Neural cell (in vitro differentiated cells): ENCODE results near the gene GFM1. TPM values are rescaled to one million over a fixed set of nuclear protein-coding genes. Genes with fewer than 3 reads are reported as not detected.
"Not testable (repeated sequence)": the region's sequence is repeated elsewhere in the genome, so short reads cannot be mapped to it uniquely, and the experiment has no call there.

Experiments used
- H2AFZ ChIP-seq: fragments of 200-600, 300-800 bp; sonication (generic), shearing (Covaris generic); 2 replicates; pipeline ENCODE4 v1.6.0; 2014; ENCODE audit warnings: low read depth, mild to moderate bottlenecking, antibody characterized with exemption, low read length, moderate library complexity
- H3F3A ChIP-seq: fragments of 200-600 bp; shearing (Covaris generic); 2 replicates; pipeline ENCODE4 v1.6.1; 2016; ENCODE audit warnings: mild to moderate bottlenecking, moderate library complexity, mixed read lengths, antibody characterized with exemption, low read length; ENCODE audit not compliant: insufficient read depth, poor library complexity, severe bottlenecking
- H3K27ac ChIP-seq: fragments of 200-600, 300-800 bp; sonication (generic), shearing (Covaris generic); 2 replicates; pipeline ENCODE4 v1.5.1; 2014; ENCODE audit warnings: mild to moderate bottlenecking, low read length, moderate library complexity
- H3K27me3 ChIP-seq: fragments of 300-800, 200-600 bp; sonication (generic), shearing (Covaris generic); 2 replicates; pipeline ENCODE4 v1.6.0; 2014; ENCODE audit warnings: mild to moderate bottlenecking, low read depth, low read length, moderate library complexity; ENCODE audit not compliant: insufficient read depth
- H3K36me3 ChIP-seq: fragments of 300-800, 200-600 bp; sonication (generic), shearing (Covaris generic); 2 replicates; pipeline ENCODE4 v1.5.1; 2014; ENCODE audit warnings: mild to moderate bottlenecking, antibody characterized with exemption, low read length, moderate library complexity; ENCODE audit not compliant: insufficient read depth
- H3K4me2 ChIP-seq: fragments of 300-800, 200-600 bp; sonication (generic), shearing (Covaris generic); 2 replicates; pipeline ENCODE4 v1.6.0; 2014; ENCODE audit warnings: mild to moderate bottlenecking, low read length
- H3K4me3 ChIP-seq: fragments of 300-800, 200-600 bp; sonication (generic), shearing (Covaris generic); 2 replicates; pipeline ENCODE4 v1.5.1; 2014; ENCODE audit warnings: mild to moderate bottlenecking, low read length, moderate library complexity
- H3K79me2 ChIP-seq: fragments of 200-600 bp; shearing (Covaris generic); replicated peaks from 2 replicates; pipeline ENCODE4 v1.6.0; 2014; ENCODE audit warnings: mild to moderate bottlenecking, low read length, moderate library complexity; ENCODE audit not compliant: insufficient read depth
- H3K9ac ChIP-seq: fragments of 300-800, 200-600 bp; sonication (generic), shearing (Covaris generic); 2 replicates; pipeline ENCODE4 v1.6.1; 2016; ENCODE audit warnings: mild to moderate bottlenecking, low read length, mixed read lengths
- H3K9me2 ChIP-seq: fragments of 200-600 bp; shearing (Covaris generic); 2 replicates; pipeline ENCODE4 v1.6.1; 2016; ENCODE audit warnings: mild to moderate bottlenecking, low read length, mixed read lengths; ENCODE audit not compliant: insufficient read depth
- H3K9me3 ChIP-seq: fragments of 200-600, 300-800 bp; sonication (generic), shearing (Covaris generic); 2 replicates; pipeline ENCODE4 v1.6.1; 2016; ENCODE audit warnings: mild to moderate bottlenecking, mixed run types, low read length, moderate library complexity, mixed read lengths
- H4K20me1 ChIP-seq: fragments of 200-600 bp; shearing (Covaris generic); 2 replicates; pipeline ENCODE4 v1.6.1; 2016; ENCODE audit warnings: mild to moderate bottlenecking, mixed run types; ENCODE audit not compliant: insufficient read depth
- CTCF ChIP-seq: fragments of 450-650 bp; IDR thresholded peaks from 2 replicates; pipeline ENCODE4 v1.5.1; 2014; ENCODE audit warnings: antibody characterized with exemption, mild to moderate bottlenecking, moderate library complexity; ENCODE audit not compliant: poor library complexity, severe bottlenecking
- EP300 ChIP-seq: fragments of 450-650 bp; conservative IDR thresholded peaks from 2 replicates; pipeline ENCODE4 v1.6.1; 2014; ENCODE audit warnings: antibody characterized with exemption, mild to moderate bottlenecking, moderate library complexity; ENCODE audit not compliant: poor library complexity, severe bottlenecking
- EZH2 ChIP-seq: fragments of 200-600, 300-800 bp; shearing (Covaris generic), sonication (generic); IDR thresholded peaks from 2 replicates; pipeline ENCODE4 v1.6.1; 2014; ENCODE audit warnings: antibody characterized with exemption, low read length, borderline replicate concordance, mild to moderate bottlenecking; ENCODE audit not compliant: insufficient read depth, poor library complexity, severe bottlenecking
- MXI1 ChIP-seq: fragments of 450-650 bp; conservative IDR thresholded peaks from 2 replicates; pipeline ENCODE4 v1.6.1; 2014; ENCODE audit warnings: antibody characterized with exemption, mild to moderate bottlenecking; ENCODE audit not compliant: poor library complexity, severe bottlenecking
- POLR2AphosphoS5 ChIP-seq: IDR thresholded peaks from 2 replicates; pipeline ENCODE4 v1.6.1; 2012
- RAD21 ChIP-seq: fragments of 450-650 bp; conservative IDR thresholded peaks from 2 replicates; pipeline ENCODE4 v1.6.1; 2014; ENCODE audit warnings: antibody characterized with exemption, mild to moderate bottlenecking, moderate library complexity
- REST ChIP-seq: IDR thresholded peaks from 2 replicates; pipeline ENCODE4 v1.6.1; 2012; ENCODE audit warnings: borderline replicate concordance
- SMC3 ChIP-seq: fragments of 450-650 bp; conservative IDR thresholded peaks from 2 replicates; pipeline ENCODE4 v1.6.1; 2014; ENCODE audit warnings: antibody characterized with exemption, mild to moderate bottlenecking, moderate library complexity; ENCODE audit not compliant: poor library complexity
- TAF1 ChIP-seq: IDR thresholded peaks from 2 replicates; pipeline ENCODE4 v1.6.1; 2012; ENCODE audit warnings: low read depth
- polyA plus RNA-seq: library from polyadenylated mRNA; depleted of rRNA; stranded (reverse); fragments of >200 nt; gene quantifications from 2 replicates; pipeline ENCODE4 v1.2.3, GENCODE V29; 2014

Gene GFM1
- polyA plus RNA-seq, 1 donor from 2014 or later: 67.1 TPM

DNA sequence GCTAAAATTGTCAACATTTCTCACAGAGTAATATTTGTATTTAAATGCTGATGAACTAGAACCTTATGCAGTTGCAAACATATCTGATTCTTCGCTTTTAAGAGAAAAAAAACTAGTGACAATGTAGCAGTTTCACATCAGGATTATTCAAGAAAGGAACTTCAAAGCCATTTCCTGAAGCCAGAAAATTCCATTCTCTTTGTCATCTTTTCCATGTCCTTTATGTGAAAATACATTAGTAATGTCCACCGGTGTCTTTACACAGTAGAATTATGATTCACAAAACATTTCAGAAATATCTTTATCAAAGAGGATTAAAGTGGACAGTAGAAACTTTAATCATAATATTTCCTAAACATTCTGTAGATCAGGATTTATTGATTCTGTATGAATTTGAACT lies 40.8 kb downstream of the GFM1 start:
- Histone ChIP-seq H3K27me3 (no peaks in the 10 kb centered on the region), H3K4me2 (no peak overlapping the region), H3K79me2 (no peaks in the 10 kb centered on the region), H3K9me2 (no peaks in the 10 kb centered on the region), H2AFZ (no peak overlapping the region), H3K27ac (no peak overlapping the region), H4K20me1 (no peaks in the 10 kb centered on the region), H3K9ac (no peak overlapping the region), H3K36me3 (peaks cover 5% of the 10 kb centered on the region), H3K4me3 (no peak overlapping the region), H3K9me3 (no peaks in the 10 kb centered on the region), H3F3A (no peaks in the 10 kb centered on the region)
- TF ChIP-seq MXI1 (no peak), RAD21 (no peak), REST (no peak), CTCF (no peak), EP300 (no peak), POLR2AphosphoS5 (no peak), TAF1 (no peak), EZH2 (no peak), SMC3 (no peak)

DNA sequence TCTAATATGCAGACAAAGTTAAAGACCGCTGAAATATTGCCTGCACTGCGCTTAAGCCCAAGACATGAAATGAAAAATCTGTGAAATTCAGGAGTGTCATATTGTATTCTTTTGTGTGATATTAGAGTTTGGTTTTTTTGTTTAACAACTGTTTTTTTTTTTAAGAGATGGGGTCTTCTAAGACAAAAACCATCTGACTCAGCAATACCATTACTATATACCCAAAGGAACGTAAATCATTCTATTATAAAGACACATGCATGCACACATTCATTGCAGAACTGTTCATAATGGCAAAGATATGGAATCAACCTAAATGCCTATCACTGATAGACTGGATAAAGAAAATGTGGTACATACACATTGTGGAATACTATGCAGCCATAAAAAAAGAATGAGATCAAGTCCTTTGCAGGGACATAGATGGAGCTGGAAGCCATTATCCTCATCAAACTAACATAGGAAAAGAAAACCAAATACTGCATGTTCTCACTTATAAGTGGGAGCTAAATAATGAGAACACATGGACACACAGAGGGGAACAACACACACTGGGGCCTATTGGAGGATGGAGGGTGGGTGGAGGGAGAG lies 49.6 kb downstream of the GFM1 start:
- not testable (repeated sequence) for H2AFZ ChIP-seq, H3K79me2 ChIP-seq, H3K9me3 ChIP-seq, H3K9ac ChIP-seq, H3K9me2 ChIP-seq, H3K27me3 ChIP-seq, H4K20me1 ChIP-seq, H3K36me3 ChIP-seq, H3K4me2 ChIP-seq, H3K4me3 ChIP-seq, H3K27ac ChIP-seq, H3F3A ChIP-seq

DNA sequence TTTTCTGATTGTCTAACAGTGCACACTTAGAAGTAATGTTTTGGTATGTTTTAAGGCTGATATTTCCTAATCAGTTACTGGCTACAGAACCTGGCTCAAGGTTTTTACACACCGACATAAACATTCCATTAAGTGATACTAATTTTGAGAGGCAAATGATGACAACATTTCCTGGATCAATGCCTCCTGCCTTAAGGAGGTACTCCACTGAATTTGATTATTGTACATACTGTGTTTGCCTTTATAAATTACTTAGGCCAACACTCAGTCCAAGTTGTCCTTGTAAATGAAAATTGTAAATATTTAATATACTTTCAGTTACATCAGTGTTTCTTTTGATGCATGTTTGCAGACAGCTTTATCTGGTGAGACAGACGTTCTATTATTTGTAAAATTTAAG lies 52.3 kb downstream of the GFM1 start:
- Histone ChIP-seq H3K9me3 (no peaks in the 10 kb centered on the region), H3K9ac (no peak overlapping the region), H2AFZ (no peak overlapping the region), H3F3A (no peaks in the 10 kb centered on the region), H4K20me1 (no peaks in the 10 kb centered on the region), H3K9me2 (no peaks in the 10 kb centered on the region), H3K4me3 (no peak overlapping the region), H3K27ac (no peak overlapping the region), H3K36me3 (no peaks in the 10 kb centered on the region), H3K79me2 (no peaks in the 10 kb centered on the region), H3K4me2 (no peak overlapping the region), H3K27me3 (no peaks in the 10 kb centered on the region)
- TF ChIP-seq REST (no peak), MXI1 (no peak), EZH2 (no peak), TAF1 (no peak), POLR2AphosphoS5 (no peak), RAD21 (no peak), SMC3 (no peak), EP300 (no peak), CTCF (no peak)
